ENCODE results near the gene SLC25A20.

Gene SLC25A20

GRCh38 chr3:48898383-48899234 lies at the start of gene SLC25A20:
TSS of gene SLC25A20 (minus strand) at chr3:48898882. CDS start at chr3:48898794, 88 bp downstream.
- no peaks in the 10 kb centered on the region for H3K27me3 Mint-ChIP-seq
- H3K36me3 Mint-ChIP-seq (ENCODE audit: low read depth): peaks cover 6% of the 10 kb centered on the region
- H3K27ac Mint-ChIP-seq: peak within 1 kb of the TSS; percentile 87
- intact Hi-C loops (cut with micrococcal nuclease): loop anchor here (2.0 to 10.0 kb wide), 2 partner anchors 20 to 54 kb away; partner anchors contain the start of genes ARIH2 and PRKAR2A
- H3K4me1 Mint-ChIP-seq (ENCODE audit: low read depth): peaks cover 39% of the 10 kb centered on the region
- H3K4me3 Mint-ChIP-seq: peak within 1 kb of the TSS; percentile 96
- H3K9me3 Mint-ChIP-seq: no peaks in the 10 kb centered on the region

- no peaks in the 10 kb centered on the region for H3K27me3 Mint-ChIP-seq
- intact Hi-C loops (cut with micrococcal nuclease): no loop called here
- no peak overlapping the region for H3K4me3 Mint-ChIP-seq
- no peak overlapping the region for H3K27ac Mint-ChIP-seq
- H3K36me3 Mint-ChIP-seq (ENCODE audit: low read depth): peaks cover 44% of the 10 kb centered on the region
- H3K9me3 Mint-ChIP-seq: no peaks in the 10 kb centered on the region
- H3K4me1 Mint-ChIP-seq (ENCODE audit: low read depth): peaks cover 10% of the 10 kb centered on the region
Observed at GRCh38 chr3:48945891-48946549, 47.3 kb upstream of the SLC25A20 start.

GRCh38 chr3:48945432-48945831 lies 46.8 kb upstream of the SLC25A20 start:
- Mint-ChIP-seq H3K36me3 (ENCODE audit: low read depth) (peaks cover 46% of the 10 kb centered on the region), H3K9me3 (no peaks in the 10 kb centered on the region), H3K4me1 (ENCODE audit: low read depth) (peaks cover 10% of the 10 kb centered on the region), H3K4me3 (no peak overlapping the region), H3K27ac (no peak overlapping the region), H3K27me3 (no peaks in the 10 kb centered on the region)
- intact Hi-C loops (cut with micrococcal nuclease): no loop called here

- intact Hi-C loops (cut with micrococcal nuclease): no loop called here
- Mint-ChIP-seq H3K27ac (no peak overlapping the region), H3K4me1 (ENCODE audit: low read depth) (peaks cover 37% of the 10 kb centered on the region), H3K9me3 (no peaks in the 10 kb centered on the region), H3K4me3 (no peak overlapping the region), H3K36me3 (ENCODE audit: low read depth) (peaks cover 59% of the 10 kb centered on the region), H3K27me3 (no peaks in the 10 kb centered on the region)
Observed at GRCh38 chr3:48938689-48939088, 40.0 kb upstream of the SLC25A20 start.

- peaks cover 59% of the 10 kb centered on the region for H3K36me3 Mint-ChIP-seq (ENCODE audit: low read depth)
- H3K27ac Mint-ChIP-seq: no peak overlapping the region
- no peaks in the 10 kb centered on the region for H3K27me3 Mint-ChIP-seq
- intact Hi-C loops (cut with micrococcal nuclease): no loop called here
- no peaks in the 10 kb centered on the region for H3K9me3 Mint-ChIP-seq
- H3K4me3 Mint-ChIP-seq: no peak overlapping the region
- H3K4me1 Mint-ChIP-seq (ENCODE audit: low read depth): peaks cover 35% of the 10 kb centered on the region
Observed at GRCh38 chr3:48938156-48938555, 39.5 kb upstream of the SLC25A20 start.

GRCh38 chr3:48935530-48935929 lies 36.8 kb upstream of the SLC25A20 start:
- H3K27me3 Mint-ChIP-seq: no peaks in the 10 kb centered on the region
- intact Hi-C loops (cut with micrococcal nuclease): no loop called here
- no peak overlapping the region for H3K4me3 Mint-ChIP-seq
- H3K4me1 Mint-ChIP-seq (ENCODE audit: low read depth): peaks cover 48% of the 10 kb centered on the region
- H3K36me3 Mint-ChIP-seq (ENCODE audit: low read depth): peaks cover 51% of the 10 kb centered on the region
- H3K9me3 Mint-ChIP-seq: no peaks in the 10 kb centered on the region
- H3K27ac Mint-ChIP-seq: peak overlapping the region; percentile 20

GRCh38 chr3:48934333-48934991 lies 35.8 kb upstream of the SLC25A20 start:
- peaks cover 58% of the 10 kb centered on the region for H3K36me3 Mint-ChIP-seq (ENCODE audit: low read depth)
- H3K9me3 Mint-ChIP-seq: no peaks in the 10 kb centered on the region
- H3K27ac Mint-ChIP-seq: peak overlapping the region; percentile 20
- intact Hi-C loops (cut with micrococcal nuclease): no loop called here
- no peak overlapping the region for H3K4me3 Mint-ChIP-seq
- peaks cover 54% of the 10 kb centered on the region for H3K4me1 Mint-ChIP-seq (ENCODE audit: low read depth)
- no peaks in the 10 kb centered on the region for H3K27me3 Mint-ChIP-seq

- Mint-ChIP-seq H3K9me3 (no peaks in the 10 kb centered on the region), H3K36me3 (ENCODE audit: low read depth) (peaks cover 61% of the 10 kb centered on the region), H3K27me3 (no peaks in the 10 kb centered on the region), H3K27ac (peak overlapping the region; percentile 22), H3K4me3 (no peak overlapping the region), H3K4me1 (ENCODE audit: low read depth) (peaks cover 63% of the 10 kb centered on the region)
- intact Hi-C loops (cut with micrococcal nuclease): no loop called here
Observed at GRCh38 chr3:48931944-48932580, 33.4 kb upstream of the SLC25A20 start.

- no peaks in the 10 kb centered on the region for H3K27me3 Mint-ChIP-seq
- H3K9me3 Mint-ChIP-seq: no peaks in the 10 kb centered on the region
- H3K36me3 Mint-ChIP-seq (ENCODE audit: low read depth): peaks cover 70% of the 10 kb centered on the region
- no peak overlapping the region for H3K27ac Mint-ChIP-seq
- intact Hi-C loops (cut with micrococcal nuclease): no loop called here
- no peak overlapping the region for H3K4me3 Mint-ChIP-seq
- H3K4me1 Mint-ChIP-seq (ENCODE audit: low read depth): peaks cover 70% of the 10 kb centered on the region
Observed at GRCh38 chr3:48930590-48930989, 31.9 kb upstream of the SLC25A20 start.

- intact Hi-C loops (cut with micrococcal nuclease): no loop called here
- Mint-ChIP-seq H3K4me3 (no peak overlapping the region), H3K9me3 (no peaks in the 10 kb centered on the region), H3K36me3 (ENCODE audit: low read depth) (peaks cover 76% of the 10 kb centered on the region), H3K27ac (no peak overlapping the region), H3K27me3 (no peaks in the 10 kb centered on the region), H3K4me1 (ENCODE audit: low read depth) (peaks cover 59% of the 10 kb centered on the region)
Observed at GRCh38 chr3:48929358-48930035, 30.8 kb upstream of the SLC25A20 start.

- H3K4me3 Mint-ChIP-seq: no peak overlapping the region
- H3K9me3 Mint-ChIP-seq: no peaks in the 10 kb centered on the region
- H3K4me1 Mint-ChIP-seq (ENCODE audit: low read depth): peaks cover 58% of the 10 kb centered on the region
- intact Hi-C loops (cut with micrococcal nuclease): no loop called here
- peaks cover 76% of the 10 kb centered on the region for H3K36me3 Mint-ChIP-seq (ENCODE audit: low read depth)
- no peaks in the 10 kb centered on the region for H3K27me3 Mint-ChIP-seq
- no peak overlapping the region for H3K27ac Mint-ChIP-seq
Observed at GRCh38 chr3:48928679-48929078, 30.0 kb upstream of the SLC25A20 start.

- Mint-ChIP-seq H3K27ac (no peak overlapping the region), H3K4me3 (no peak overlapping the region), H3K4me1 (ENCODE audit: low read depth) (peaks cover 57% of the 10 kb centered on the region), H3K27me3 (no peaks in the 10 kb centered on the region), H3K36me3 (ENCODE audit: low read depth) (peaks cover 76% of the 10 kb centered on the region), H3K9me3 (no peaks in the 10 kb centered on the region)
- intact Hi-C loops (cut with micrococcal nuclease): no loop called here
Observed at GRCh38 chr3:48927928-48928327, 29.2 kb upstream of the SLC25A20 start.

Measured in dendritic cell treated with granulocyte-macrophage colony-stimulating factor and Interleukin-4, amounts not matched to agents 40 ng/mL and 50 ng/mL, for 4 days (primary cell).